GM19043 (cell line): Measurements from ENCODE around the gene ROS1.
"Not testable (repeated sequence)": the region's sequence is repeated elsewhere in the genome, so short reads cannot be mapped to it uniquely, and the experiment has no call there.

Source experiments
- ATAC-seq: cut with Tn5 transposase; IDR thresholded peaks from one replicate; pipeline ENCODE4 v1.9.1; 2021; ENCODE audit warnings: low read depth; ENCODE audit not compliant: unreplicated experiment

The ROS1 gene

DNA sequence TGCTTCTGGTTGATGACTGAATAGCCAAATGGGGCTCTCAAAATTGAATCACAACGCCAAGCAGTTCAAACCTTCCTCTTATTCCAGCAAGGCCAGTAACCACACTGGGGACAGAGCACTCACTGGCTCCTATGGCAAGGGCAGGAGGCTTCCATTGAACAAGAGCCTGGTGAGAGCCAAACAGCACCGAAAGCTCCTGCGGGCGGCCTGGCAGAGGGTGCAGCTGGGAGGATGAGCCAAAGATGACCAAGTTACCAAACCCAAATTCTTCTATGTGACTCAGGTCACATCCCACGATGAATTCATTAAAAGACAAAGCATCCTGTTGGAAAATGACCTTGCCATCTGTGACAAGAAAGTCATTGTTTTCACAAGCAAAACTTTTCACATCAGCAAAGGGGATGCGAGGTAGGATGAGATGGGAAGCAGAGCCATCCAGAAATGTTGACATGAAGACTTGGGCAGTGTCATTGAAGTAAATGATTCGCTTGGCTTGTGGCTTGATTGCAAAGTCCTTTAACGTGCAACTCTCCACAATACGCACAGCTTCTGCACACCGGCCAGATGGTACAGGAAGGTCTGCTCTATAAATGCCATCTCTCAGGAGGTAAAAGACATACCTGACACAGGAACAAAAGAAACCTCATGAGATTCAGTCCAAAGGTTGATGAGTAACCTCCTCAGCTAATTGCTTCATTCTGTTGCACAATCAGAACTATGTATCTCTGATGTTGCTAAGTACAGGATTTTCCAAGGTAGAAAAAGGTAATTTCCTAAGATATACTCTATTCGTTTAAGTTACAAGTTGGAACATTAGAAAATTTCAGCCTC, 36.3 kb downstream of the ROS1 start:
- no peak for ATAC-seq

DNA sequence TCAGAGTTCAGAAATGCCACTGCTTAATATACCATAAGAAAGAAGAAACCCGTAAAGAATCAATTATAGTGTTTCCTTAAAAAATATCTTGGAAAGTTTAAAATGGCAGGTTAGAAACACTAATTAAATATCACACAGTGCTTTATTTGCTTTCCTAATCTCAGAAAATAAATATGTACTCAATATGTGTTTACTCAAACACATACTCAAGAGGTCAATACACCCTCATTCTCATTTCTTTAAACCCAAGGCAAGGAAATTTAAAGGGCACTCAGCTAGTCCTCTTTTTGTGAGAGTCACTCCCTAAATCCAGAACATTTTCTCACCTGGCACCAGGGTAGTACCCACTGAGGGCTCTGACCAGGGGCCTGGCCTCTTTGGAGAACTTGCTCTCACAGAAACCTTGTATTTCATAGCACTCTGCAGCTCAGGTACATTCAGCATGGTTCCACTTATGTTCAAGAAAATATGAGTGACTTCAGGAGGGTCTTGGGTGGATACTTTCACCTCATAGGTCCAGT, 38.2 kb downstream of the ROS1 start:
- no peak for ATAC-seq

- ATAC-seq, result no peak
Measured at GRCh38 chr6:117384659-117385058, 41.1 kb downstream of the ROS1 start.

DNA sequence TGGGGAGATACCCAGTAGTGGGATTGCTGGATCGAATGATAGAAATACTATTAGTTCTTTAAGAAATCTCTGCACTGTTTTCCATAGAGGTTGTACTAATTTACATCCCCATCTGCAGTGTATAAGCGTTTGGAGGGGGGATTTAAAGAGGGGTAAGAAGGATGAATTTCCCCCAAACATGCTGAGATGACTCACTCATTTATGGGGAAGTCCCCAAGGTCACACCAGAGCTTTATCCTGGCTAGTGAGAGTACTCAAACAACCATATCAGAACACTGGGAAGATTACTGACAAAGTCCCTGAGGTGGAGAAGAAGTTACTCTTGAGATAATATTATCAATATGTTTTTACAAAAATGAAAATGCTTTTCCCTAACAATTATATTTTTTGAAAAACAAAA, 44.0 kb downstream of the ROS1 start:
- ATAC-seq, result no peak

DNA sequence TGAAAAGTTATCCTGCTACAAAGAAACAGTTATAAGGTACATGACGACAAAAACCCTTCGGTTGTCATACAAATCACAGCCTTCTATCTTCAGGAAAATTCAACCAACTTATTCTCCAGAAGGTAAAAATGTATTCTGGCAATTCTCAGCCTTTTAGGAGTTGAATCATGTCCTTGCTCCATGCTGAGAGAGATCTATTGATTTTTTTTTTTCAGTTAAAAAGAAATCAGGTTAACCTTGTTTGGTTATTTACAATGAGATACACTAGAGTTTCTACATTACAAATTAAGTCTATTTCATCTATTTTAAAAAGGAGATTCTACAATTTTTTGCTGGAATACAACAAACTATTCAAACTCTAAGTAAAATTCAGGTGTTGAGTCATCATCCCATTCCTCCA, 45.4 kb downstream of the ROS1 start:
- ATAC-seq, result no peak

- ATAC-seq, result no peak
Measured at GRCh38 chr6:117375446-117375845, 50.3 kb downstream of the ROS1 start.

DNA sequence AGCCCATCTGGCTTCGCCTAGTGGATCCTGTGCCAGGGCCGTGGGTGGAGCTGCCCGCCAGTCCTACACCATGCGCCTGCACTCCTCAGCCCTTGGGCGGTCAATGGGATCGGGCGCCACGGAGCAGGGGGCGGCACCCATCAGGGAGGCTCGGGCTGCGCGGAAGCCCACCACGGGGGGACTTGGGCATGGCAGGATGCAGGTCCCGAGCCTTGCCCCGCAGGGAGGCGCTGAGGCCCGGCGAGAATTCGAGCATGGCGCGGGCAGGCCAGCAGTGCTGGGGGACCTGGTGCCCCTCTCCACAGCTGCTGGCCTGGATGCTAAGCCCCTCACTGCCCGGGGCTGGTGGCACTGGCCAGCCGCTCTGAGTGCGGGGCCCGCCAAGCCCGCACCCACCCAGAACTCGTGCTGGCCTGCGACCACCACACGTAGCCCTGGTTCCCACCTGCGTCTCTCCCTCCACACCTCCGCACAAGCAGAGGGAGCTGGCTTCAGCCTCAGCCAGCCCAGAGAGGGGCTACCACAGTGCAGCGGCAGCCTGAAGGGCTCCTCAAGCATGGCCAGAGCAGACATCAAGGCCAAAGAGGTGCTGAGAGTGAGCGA, 52.4 kb downstream of the ROS1 start:
- ATAC-seq, result no peak

- not testable (repeated sequence) for ATAC-seq
Measured at GRCh38 chr6:117372289-117372688, 53.5 kb downstream of the ROS1 start.

DNA sequence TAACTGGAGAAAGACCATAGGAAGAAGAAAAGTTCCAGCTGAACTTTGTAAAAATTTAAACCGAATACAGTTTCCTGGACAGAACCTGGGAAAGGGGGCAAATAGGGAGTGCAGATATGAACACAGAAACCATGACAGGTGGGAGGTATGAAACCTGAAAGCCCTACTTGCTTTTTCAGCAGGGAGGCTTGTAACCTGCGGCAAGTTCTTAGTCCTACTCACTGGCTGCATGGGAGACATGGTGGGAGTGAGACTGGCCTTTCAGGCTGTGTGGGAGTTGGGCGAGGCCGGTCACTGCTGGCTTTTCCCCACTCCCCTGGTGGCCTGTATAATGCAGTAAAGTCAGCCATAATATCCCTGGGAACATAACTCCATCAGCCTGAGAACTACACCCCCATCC, 54.2 kb downstream of the ROS1 start:
- ATAC-seq, result no peak

- ATAC-seq, result no peak
Measured at GRCh38 chr6:117359581-117359980, 66.2 kb downstream of the ROS1 start.

- ATAC-seq, result no peak
Measured at GRCh38 chr6:117354671-117355070, 71.1 kb downstream of the ROS1 start.

- ATAC-seq, result peak; percentile 80
Measured at GRCh38 chr6:117352466-117353081, 73.2 kb downstream of the ROS1 start.

- no peak for ATAC-seq
Measured at GRCh38 chr6:117351521-117351920, 74.2 kb downstream of the ROS1 start.

DNA sequence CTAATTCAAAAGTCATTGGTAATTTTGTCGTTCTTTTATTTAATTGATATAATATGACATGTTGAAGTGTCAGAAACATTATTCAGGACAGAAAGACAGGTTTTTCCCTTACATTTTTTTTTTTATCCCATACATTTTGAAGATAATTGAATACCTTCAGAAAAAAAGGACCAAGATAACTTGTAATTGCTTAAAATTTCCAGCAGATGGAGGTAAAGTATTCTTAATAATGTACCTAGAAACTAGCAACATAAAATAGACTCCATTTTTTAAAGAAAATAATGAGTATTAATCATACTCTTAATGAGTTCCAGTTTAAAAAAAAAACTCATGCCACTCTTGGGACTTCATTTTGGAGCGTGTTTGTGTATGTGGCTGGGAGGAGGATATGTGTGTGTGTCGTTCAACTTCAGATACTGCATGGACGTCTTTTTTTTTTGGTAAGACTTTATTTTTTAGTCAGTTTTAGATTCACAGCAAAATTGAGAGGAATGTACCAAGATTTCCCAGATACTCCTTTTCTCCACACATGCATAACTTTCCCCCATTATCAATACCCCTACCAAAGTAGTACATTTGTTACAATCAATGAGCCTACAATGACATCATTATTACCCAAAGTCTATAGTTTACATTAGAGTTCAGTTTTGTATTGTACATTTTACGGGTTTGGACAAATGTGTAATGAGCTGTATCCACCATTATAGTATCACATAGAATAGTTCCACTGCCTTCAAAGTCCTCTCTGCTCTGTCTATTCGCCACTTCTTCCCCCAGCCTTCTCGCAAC, 79.4 kb downstream of the ROS1 start:
- no peak for ATAC-seq

DNA sequence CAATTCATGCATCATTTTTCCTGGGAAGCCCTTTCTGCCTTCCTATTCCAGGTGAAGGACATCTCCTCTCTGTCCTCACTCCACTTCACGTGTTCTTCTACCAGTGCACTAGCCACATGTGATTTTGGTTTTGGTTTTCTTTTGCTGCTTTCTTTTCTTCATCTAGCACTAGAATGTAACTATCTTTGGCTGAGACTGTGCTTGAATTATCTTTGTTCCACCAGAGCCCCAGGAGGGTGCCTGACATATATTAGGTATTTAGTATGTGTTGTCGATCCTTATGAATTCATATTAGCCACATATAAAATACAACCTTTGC, 80.5 kb downstream of the ROS1 start:
- no peak for ATAC-seq

- no peak for ATAC-seq
Measured at GRCh38 chr6:117344444-117345291, 81.1 kb downstream of the ROS1 start.

- no peak for ATAC-seq
Measured at GRCh38 chr6:117338567-117338966, 87.2 kb downstream of the ROS1 start.

DNA sequence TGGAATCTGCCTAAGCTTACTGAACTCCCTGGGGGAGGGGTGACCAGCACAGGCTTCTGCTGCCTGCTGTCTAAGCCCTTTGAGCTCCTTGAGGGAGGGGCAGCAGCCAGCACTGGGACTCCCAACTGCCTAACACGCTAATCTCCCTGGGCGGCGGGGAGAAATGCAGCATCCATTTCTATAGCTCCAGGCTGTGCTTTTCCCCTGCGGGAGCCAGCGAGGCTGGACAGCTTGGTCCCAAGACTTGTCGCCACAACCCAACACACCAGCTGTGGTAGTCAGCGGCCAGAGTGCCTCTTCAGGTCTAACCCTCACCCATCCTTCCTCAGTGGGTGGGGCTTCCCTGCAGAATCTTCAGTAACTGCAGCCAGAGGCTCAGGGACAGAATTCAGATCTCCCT, 95.8 kb downstream of the ROS1 start:
- ATAC-seq, result no peak

- ATAC-seq, result no peak
Measured at GRCh38 chr6:117328500-117328899, 97.2 kb downstream of the ROS1 start.

- ATAC-seq, result no peak
Measured at GRCh38 chr6:117328005-117328389, 97.7 kb downstream of the ROS1 start.
